ENCODE measurements around the gene ITPR1. TPM values are rescaled to one million over a fixed set of nuclear protein-coding genes. Genes with fewer than 3 reads are reported as not detected.
A peak's percentile ranks its signal among the peaks of the same experiment; 100 is the strongest.
"Not testable (repeated sequence)": the region's sequence is repeated elsewhere in the genome, so short reads cannot be mapped to it uniquely, and the experiment has no call there.

Gene ITPR1
- 11.6 and 13.8 TPM in 2 replicates for total RNA-seq (2014; rRNA removed; shearing (Covaris generic); ENCODE audit: low replicate concordance)

GRCh38 chr3:4493014-4493940 lies at the start of gene ITPR1:
Gene ITPR1 (plus strand): TSS chr3:4493348. CDS start chr3:4516492, 23,144 bp downstream.
- in situ Hi-C loops (cut with HindIII; ENCODE audit: low pct_unique_long_range_greater_than_20kb, low sequenced_read_pairs) = no loop called here
- DNase-seq (ENCODE audit: low read depth) = peak; percentile 85

DNA sequence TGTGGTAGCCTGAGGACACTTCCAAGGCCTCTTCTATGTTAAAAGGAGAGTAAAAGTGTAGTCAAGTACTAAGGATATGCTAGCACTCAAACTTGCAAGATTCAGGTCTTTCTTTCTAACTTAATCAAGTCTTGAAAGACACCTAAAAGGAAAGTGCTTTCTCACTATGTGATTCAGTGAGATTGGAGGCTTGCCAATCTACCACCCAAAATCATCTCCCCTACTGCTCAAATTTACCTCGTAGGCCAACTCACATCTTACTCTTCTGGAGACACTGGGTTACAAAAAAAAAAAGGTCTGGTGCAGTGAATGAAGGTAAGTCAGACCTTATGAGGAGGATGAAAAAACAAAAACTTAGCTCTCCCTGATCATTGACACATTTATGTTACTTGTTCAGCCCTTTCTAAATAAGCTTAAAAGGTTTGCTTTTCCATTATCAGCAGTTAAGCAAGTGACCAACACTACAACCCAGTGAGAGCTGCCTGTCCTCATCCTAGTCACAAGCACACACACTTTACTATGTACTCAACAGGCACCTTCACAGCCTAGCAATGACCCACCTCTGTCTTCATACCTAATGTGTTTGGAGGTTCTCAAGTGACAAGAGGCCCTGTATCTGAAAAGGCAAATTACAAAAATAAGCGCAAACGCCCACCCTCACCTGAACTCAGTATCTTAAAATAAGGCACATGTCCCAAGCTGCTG lies 45.7 kb upstream of the ITPR1 start:
- no peak for DNase-seq (ENCODE audit: low read depth)
- in situ Hi-C loops (cut with HindIII; ENCODE audit: low pct_unique_long_range_greater_than_20kb, low sequenced_read_pairs) = no loop called here

DNA sequence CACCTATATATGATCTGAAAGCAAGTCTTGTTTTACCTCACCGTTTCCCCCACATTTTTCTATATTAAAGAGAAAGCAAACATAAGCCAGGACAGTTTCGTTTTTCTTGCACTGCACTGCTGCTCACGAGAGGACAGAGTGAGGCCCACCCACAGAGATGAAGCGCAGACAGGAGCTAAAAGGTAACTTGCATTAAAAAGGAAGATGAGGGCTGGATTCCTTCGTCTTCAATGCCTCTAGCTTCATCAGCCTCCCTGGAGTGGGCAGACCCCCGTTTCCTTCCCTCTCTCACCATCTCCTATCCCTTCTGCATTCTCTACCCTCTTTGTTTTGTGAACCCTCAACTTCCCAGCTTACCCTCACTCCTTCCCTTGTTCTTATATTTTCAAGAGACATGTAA lies 45.0 kb upstream of the ITPR1 start:
- in situ Hi-C loops (cut with HindIII; ENCODE audit: low pct_unique_long_range_greater_than_20kb, low sequenced_read_pairs) = no loop called here

DNA sequence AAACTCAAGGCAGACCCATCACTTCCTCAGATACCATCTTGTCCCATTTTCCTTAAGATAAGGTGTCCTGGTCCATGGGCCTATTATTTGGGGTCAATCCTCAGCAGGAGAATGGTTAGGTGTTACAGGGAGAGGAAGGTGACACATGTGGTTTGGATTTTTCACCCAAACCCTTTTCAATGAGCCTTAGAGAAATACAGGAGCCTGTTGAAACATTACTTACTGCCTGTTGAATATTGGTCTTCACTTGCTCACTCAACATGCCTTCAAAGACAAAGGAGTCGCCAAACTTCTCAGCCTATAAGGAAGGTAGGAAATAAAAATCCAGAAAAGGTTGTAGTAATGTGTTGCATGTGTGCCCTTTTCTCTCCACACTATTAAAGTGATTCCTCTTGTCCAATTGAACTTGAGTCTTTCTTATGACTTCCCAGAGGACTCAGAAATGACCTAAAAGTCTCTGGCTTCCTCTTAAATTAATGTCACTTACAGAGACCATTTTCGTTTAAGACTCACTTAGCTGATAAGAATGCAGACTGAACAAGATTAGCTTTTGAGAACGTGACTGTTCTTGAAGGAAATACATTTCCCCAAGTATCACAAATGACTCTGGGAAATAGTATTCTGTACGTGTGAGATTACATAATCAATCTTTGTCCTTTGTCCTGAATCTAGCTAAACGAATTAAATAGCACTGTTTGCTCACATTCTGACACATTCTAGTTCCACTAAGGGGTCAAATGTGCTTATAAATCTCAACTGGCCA lies 43.9 kb upstream of the ITPR1 start:
- no peak for DNase-seq (ENCODE audit: low read depth)
- in situ Hi-C loops (cut with HindIII; ENCODE audit: low pct_unique_long_range_greater_than_20kb, low sequenced_read_pairs) = no loop called here

More for the DNA sequence above, 45.0 kb upstream of the ITPR1 start:
- no peak for DNase-seq (ENCODE audit: low read depth)

GRCh38 chr3:4454142-4454541 lies 39.0 kb upstream of the ITPR1 start:
- no peak for DNase-seq (ENCODE audit: low read depth)
- in situ Hi-C loops (cut with HindIII; ENCODE audit: low pct_unique_long_range_greater_than_20kb, low sequenced_read_pairs) = no loop called here

- in situ Hi-C loops (cut with HindIII; ENCODE audit: low pct_unique_long_range_greater_than_20kb, low sequenced_read_pairs); DNase-seq (ENCODE audit: low read depth): not testable (repeated sequence)
Measured at GRCh38 chr3:4456780-4457179, 36.4 kb upstream of the ITPR1 start.

DNA sequence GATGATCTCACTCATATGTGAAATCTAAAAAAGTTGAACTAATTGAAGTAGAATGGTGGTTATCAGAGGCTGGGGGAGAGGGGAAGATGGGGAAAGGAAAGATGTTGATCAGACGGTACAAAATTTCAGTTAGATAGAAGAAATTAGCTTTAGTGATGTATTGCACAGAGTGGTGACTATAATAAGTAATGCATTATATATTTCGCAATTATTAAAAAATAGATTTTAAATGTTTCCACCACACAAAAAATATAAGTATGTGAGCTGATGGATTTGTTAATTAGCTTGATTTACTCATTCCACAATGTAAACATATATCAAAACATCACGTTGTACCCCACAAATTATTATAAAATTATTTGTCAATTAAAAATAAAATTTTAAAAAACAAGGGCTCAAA lies 34.2 kb upstream of the ITPR1 start:
- in situ Hi-C loops (cut with HindIII; ENCODE audit: low pct_unique_long_range_greater_than_20kb, low sequenced_read_pairs) = no loop called here
- no peak for DNase-seq (ENCODE audit: low read depth)

DNA sequence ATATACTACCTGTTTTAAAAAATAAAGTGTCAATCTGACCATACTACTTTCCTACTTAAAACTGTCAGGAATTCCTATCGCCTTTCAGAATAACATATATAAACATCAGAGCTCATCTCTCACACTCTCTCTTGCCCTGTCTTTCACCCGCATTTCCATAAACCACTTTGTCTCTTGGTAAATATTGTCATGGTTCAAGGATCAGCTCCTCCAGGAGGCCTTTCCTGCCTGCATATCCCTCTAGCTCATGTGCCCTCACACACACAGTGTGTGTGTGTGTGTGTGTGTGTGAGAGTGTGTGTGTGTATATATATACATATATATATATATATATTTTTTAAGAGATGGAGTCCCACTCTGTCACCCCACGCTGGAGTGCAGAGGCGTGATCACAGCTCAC lies 32.8 kb upstream of the ITPR1 start:
- in situ Hi-C loops (cut with HindIII; ENCODE audit: low pct_unique_long_range_greater_than_20kb, low sequenced_read_pairs) = no loop called here
- DNase-seq (ENCODE audit: low read depth) = peak; percentile 59

DNA sequence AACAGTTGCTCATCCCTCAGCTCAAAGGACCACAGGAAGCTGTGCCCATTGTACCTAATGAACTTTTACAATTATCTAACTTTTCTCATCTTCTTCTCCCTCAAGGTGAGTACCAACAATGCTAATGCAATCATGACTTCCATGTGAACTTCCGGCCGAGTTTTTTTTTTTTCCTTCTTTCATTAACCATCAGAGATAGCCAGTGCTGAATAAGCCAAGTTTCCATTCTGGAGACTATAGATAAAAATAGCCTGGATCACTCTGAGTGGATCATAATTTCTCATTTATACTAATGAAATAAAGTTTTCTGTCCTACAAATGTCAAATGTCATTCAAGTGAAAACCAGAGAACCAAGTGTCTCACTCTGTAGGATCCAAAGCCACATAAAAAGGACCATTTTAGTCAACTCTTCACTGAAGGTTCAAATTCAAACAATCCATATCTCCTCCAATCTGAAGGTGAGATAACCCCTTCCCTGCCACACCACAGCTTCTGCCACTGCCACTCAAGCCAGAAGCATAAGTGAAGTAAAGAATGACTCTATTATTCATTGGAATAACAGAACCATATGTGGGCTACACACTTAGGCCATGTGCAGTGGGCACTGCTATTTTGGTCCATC lies 31.6 kb upstream of the ITPR1 start:
- in situ Hi-C loops (cut with HindIII; ENCODE audit: low pct_unique_long_range_greater_than_20kb, low sequenced_read_pairs) = no loop called here
- no peak for DNase-seq (ENCODE audit: low read depth)

GRCh38 chr3:4462369-4463040 lies 30.6 kb upstream of the ITPR1 start:
- no peak for DNase-seq (ENCODE audit: low read depth)
- in situ Hi-C loops (cut with HindIII; ENCODE audit: low pct_unique_long_range_greater_than_20kb, low sequenced_read_pairs) = no loop called here

- DNase-seq (ENCODE audit: low read depth) = no peak
- in situ Hi-C loops (cut with HindIII; ENCODE audit: low pct_unique_long_range_greater_than_20kb, low sequenced_read_pairs) = no loop called here
Measured at GRCh38 chr3:4464576-4464975, 28.6 kb upstream of the ITPR1 start.

GRCh38 chr3:4466741-4467521 lies 26.2 kb upstream of the ITPR1 start, which contains the start of gene SUMF1:
Gene SUMF1 (minus strand): TSS chr3:4467269. CDS start chr3:4467245, 24 bp downstream.
- peak; percentile 58 for DNase-seq (ENCODE audit: low read depth)
- in situ Hi-C loops (cut with HindIII; ENCODE audit: low pct_unique_long_range_greater_than_20kb, low sequenced_read_pairs) = no loop called here

DNA sequence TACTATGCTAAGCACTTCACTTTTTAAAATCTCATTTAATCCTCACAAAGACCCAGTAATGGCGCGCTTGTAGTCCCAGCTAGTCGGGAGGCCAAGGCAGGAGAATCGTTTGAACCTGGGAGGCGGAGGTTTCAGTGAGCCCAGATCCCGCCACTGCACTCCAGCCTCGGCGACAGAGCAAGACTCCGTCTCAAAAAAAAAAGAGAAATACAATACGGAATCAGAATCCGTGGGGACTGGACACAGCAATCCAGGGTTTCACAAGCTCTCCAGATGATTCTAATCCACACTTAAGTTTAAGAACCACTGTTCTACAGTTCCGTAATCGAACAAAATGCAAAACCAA lies 25.7 kb upstream of the ITPR1 start:
- in situ Hi-C loops (cut with HindIII; ENCODE audit: low pct_unique_long_range_greater_than_20kb, low sequenced_read_pairs) = no loop called here
- DNase-seq (ENCODE audit: low read depth) = no peak

- in situ Hi-C loops (cut with HindIII; ENCODE audit: low pct_unique_long_range_greater_than_20kb, low sequenced_read_pairs) = no loop called here
- no peak for DNase-seq (ENCODE audit: low read depth)
Measured at GRCh38 chr3:4471907-4472306, 21.2 kb upstream of the ITPR1 start.

- in situ Hi-C loops (cut with HindIII; ENCODE audit: low pct_unique_long_range_greater_than_20kb, low sequenced_read_pairs) = no loop called here
- no peak for DNase-seq (ENCODE audit: low read depth)
Measured at GRCh38 chr3:4472312-4472711, 20.8 kb upstream of the ITPR1 start.

- in situ Hi-C loops (cut with HindIII; ENCODE audit: low pct_unique_long_range_greater_than_20kb, low sequenced_read_pairs) = no loop called here
- DNase-seq (ENCODE audit: low read depth) = no peak
Measured at GRCh38 chr3:4472766-4473165, 20.4 kb upstream of the ITPR1 start.

All from Caki2 (cell line).